Stimulated activated CD4-positive, alpha-beta T cell treated with anti-CD3 and anti-CD28 coated beads, Interleukin-12 subunit alpha, Interleukin-12 subunit beta, amount 100 ng/mL, for 24 hours (primary cell): ENCODE data around the gene ACTL10.

Experiments
- DNase-seq, 2 experiments: peaks; one replicate each; pipeline ENCODE4 v3.0.0-alpha.2; 2020; ENCODE audit warnings: low read depth in 2 of 2

ACTL10 gene

GRCh38 chr20:33649201-33649681 lies 17.5 kb upstream of the ACTL10 start:
- DNase-seq: no peak

GRCh38 chr20:33650111-33650752 lies 16.5 kb upstream of the ACTL10 start:
- no peak for DNase-seq

GRCh38 chr20:33650753-33651561 lies 15.8 kb upstream of the ACTL10 start:
- no peak for DNase-seq

GRCh38 chr20:33651562-33652048 lies 15.1 kb upstream of the ACTL10 start:
- DNase-seq: no peak

- DNase-seq: peak in 1 of 2 experiments; percentile 30
Observed at GRCh38 chr20:33653218-33653899, 13.4 kb upstream of the ACTL10 start.

- DNase-seq: no peak
Observed at GRCh38 chr20:33653900-33654596, 12.7 kb upstream of the ACTL10 start.

- no peak for DNase-seq
Observed at GRCh38 chr20:33654680-33655161, 12.0 kb upstream of the ACTL10 start.

- no peak for DNase-seq
Observed at GRCh38 chr20:33655164-33655563, 11.6 kb upstream of the ACTL10 start.

- DNase-seq: no peak
Observed at GRCh38 chr20:33656010-33656782, 10.5 kb upstream of the ACTL10 start.

- DNase-seq: no peak
Observed at GRCh38 chr20:33656783-33657703, 9.7 kb upstream of the ACTL10 start.

- DNase-seq: no peak
Observed at GRCh38 chr20:33657704-33658095, 9.0 kb upstream of the ACTL10 start.

- no peak for DNase-seq
Observed at GRCh38 chr20:33658510-33658909, 8.2 kb upstream of the ACTL10 start.

GRCh38 chr20:33658929-33659328 lies 7.8 kb upstream of the ACTL10 start:
- no peak for DNase-seq

- no peak for DNase-seq
Observed at GRCh38 chr20:33659341-33660034, 7.3 kb upstream of the ACTL10 start.

GRCh38 chr20:33660035-33660684 lies 6.6 kb upstream of the ACTL10 start:
- DNase-seq: no peak

- DNase-seq: no peak
Observed at GRCh38 chr20:33660685-33661058, 6.1 kb upstream of the ACTL10 start.

GRCh38 chr20:33662172-33662571 lies 4.6 kb upstream of the ACTL10 start, which contains the start of gene C20orf144:
Gene C20orf144, plus strand, starts transcription at chr20:33662327. Its CDS starts 19 bp downstream, at chr20:33662346.
- DNase-seq: no peak
